ENCODE measurements around the gene FLYWCH1. TPM values are rescaled to one million over a fixed set of nuclear protein-coding genes. Genes with fewer than 3 reads are reported as not detected.

The FLYWCH1 gene
- total and polyA plus RNA-seq, 10 of the 15 experiments (the other 5 are each of a cell fraction or from before 2014, with no cell fraction given) = 0.47 to 33.8 (median 11.2) TPM

DNA sequence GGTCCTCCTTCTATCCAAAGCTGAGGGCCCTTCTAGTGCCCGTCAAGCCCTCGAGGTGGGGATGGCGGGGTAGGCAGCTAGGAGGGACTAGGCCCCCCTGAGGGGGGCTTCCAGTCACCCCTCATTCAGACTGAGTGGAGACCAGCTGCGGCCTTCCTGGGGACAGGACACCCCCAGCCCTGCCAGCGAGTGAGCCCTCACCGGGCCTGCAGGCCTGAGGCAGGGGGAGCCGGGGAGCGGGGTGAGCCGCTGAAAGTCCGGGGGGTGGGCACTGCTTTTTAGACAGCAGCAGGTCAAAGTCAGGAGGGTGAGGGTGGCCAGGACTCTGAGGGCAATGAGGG, 43.7 kb downstream of the FLYWCH1 start:
- no peaks in the 10 kb centered on the region for H4K20me1 ChIP-seq (ENCODE audit: control insufficient read depth, insufficient read depth)
- H3K79me2 ChIP-seq (ENCODE audit: control insufficient read depth, insufficient read depth, low read length) = no peaks in the 10 kb centered on the region
- 70% methylated on average over 10 of the region's 10 CpGs for WGBS (ENCODE audit: insufficient coverage, insufficient replicate concordance, low lambda C conversion rate, missing lambda C conversion rate)
- H3K9me3 ChIP-seq (replicated peaks; ENCODE audit: control insufficient read depth, insufficient read depth, low read length) = no peaks in the 10 kb centered on the region
- H3K4me3 ChIP-seq = no peak overlapping the region
- POLR2A ChIA-PET = no interaction called here
- intact Hi-C loops (cut with micrococcal nuclease; ENCODE audit: unreplicated experiment) = no loop called here
- no peaks in the 10 kb centered on the region for H3K36me3 ChIP-seq (ENCODE audit: control insufficient read depth in 2 of 2, insufficient read depth in 2 of 2, low read length in 1 of 2)
- in situ Hi-C loops (cut with MboI) = no loop called here
- no peak overlapping the region for H2AFZ ChIP-seq (ENCODE audit: control insufficient read depth, low read depth, low read length)
- RAD21 ChIA-PET (ENCODE audit: unreplicated experiment) = interaction anchor here (1.3 kb wide), 1 partner anchor 28 kb away, joined by 3 read pairs; no protein-coding TSS in a partner anchor
- no peak overlapping the region for H3K27ac ChIP-seq (ENCODE audit: control insufficient read depth, insufficient read depth)
- BruUV-seq (replicated peaks) = no TSS peak
- H3K27me3 ChIP-seq (replicated peaks in 1 of 2; ENCODE audit: control insufficient read depth in 2 of 2, insufficient read depth in 2 of 2, low read length in 1 of 2) = no peaks in the 10 kb centered on the region
- SMC1A ChIA-PET (ENCODE audit: uncharacterized antibody, unreplicated experiment) = no interaction called here
- DNase-seq (ENCODE audit: low read depth, low spot score) = no peak
- ATAC-seq = no peak
- CTCF ChIA-PET = no interaction called here
- FAIRE-seq = no peak
- no peak overlapping the region for H3K4me2 ChIP-seq (ENCODE audit: control insufficient read depth, insufficient read depth)
- peaks cover 21% of the 10 kb centered on the region for H3K4me1 ChIP-seq (ENCODE audit: control insufficient read depth, insufficient read depth, low read length)
- H3K9ac ChIP-seq (ENCODE audit: control insufficient read depth, insufficient read depth, low read length) = no peak overlapping the region
- TF ChIP-seq RAD21 (IDR thresholded peaks at IDR 0.05; ENCODE audit: insufficient read depth, low read depth, low read length) (no peak), ZNF622 (IDR thresholded peaks at IDR 0.05) (no peak), YBX1 (IDR thresholded peaks at IDR 0.05) (no peak), ZNF207 (IDR thresholded peaks at IDR 0.05; ENCODE audit: borderline replicate concordance) (no peak), ZBED1 (IDR thresholded peaks at IDR 0.05; ENCODE audit: borderline replicate concordance) (no peak), FOXK2 (IDR thresholded peaks at IDR 0.05) (no peak), STAT3 (IDR thresholded peaks at IDR 0.05; ENCODE audit: low read depth, low read length) (no peak), RB1 (IDR thresholded peaks at IDR 0.05; ENCODE audit: borderline replicate concordance) (no peak), ESRRA (IDR thresholded peaks at IDR 0.05; ENCODE audit: low read length) (no peak), BRCA1 (IDR thresholded peaks at IDR 0.05; ENCODE audit: low read depth, low read length) (no peak), CEBPB (IDR thresholded peaks at IDR 0.05; ENCODE audit: borderline replicate concordance in 1 of 2, low read depth in 2 of 2, low read length in 2 of 2) (no peak), PAX5 (IDR thresholded peaks at IDR 0.05; ENCODE audit: borderline replicate concordance, low read depth, low read length) (no peak), CHD1 (IDR thresholded peaks at IDR 0.05; ENCODE audit: low read depth, low read length) (no peak)
- TF ChIP-seq, protein P1, sequence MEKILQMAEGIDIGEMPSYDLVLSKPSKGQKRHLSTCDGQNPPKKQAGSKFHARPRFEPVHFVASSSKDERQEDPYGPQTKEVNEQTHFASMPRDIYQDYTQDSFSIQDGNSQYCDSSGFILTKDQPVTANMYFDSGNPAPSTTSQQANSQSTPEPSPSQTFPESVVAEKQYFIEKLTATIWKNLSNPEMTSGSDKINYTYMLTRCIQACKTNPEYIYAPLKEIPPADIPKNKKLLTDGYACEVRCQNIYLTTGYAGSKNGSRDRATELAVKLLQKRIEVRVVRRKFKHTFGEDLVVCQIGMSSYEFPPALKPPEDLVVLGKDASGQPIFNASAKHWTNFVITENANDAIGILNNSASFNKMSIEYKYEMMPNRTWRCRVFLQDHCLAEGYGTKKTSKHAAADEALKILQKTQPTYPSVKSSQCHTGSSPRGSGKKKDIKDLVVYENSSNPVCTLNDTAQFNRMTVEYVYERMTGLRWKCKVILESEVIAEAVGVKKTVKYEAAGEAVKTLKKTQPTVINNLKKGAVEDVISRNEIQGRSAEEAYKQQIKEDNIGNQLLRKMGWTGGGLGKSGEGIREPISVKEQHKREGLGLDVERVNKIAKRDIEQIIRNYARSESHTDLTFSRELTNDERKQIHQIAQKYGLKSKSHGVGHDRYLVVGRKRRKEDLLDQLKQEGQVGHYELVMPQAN (conservative IDR thresholded peaks at IDR 0.05) = no peak
